GM19324 (cell line): ENCODE measurements around the gene PYGB.

Experiments used
- ATAC-seq: cut with Tn5 transposase; IDR thresholded peaks from one replicate; pipeline ENCODE4 v1.9.1; 2021; ENCODE audit warnings: mild to moderate bottlenecking, moderate library complexity; ENCODE audit not compliant: unreplicated experiment, low FRiP score

PYGB gene

DNA sequence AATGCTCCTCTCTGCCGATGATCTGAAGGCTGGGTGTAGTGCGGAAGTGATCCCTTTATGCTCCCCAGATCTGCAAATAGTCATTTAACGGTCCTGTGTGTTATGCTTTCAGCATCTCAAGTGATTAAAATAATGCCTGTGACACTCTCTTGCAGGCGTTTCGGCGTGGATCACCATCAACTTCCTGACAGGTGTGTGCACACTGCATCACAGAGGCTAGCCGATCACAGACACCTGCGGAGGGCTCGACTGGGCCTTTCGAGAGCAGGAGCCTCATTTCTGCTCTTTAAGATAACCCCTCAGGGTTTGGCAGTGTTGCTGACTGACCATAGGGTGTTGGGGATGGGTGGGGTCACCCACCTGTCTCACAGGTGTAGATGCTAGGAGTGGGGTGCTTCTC is 32.4 kb upstream of the PYGB start:
- ATAC-seq, result no peak

DNA sequence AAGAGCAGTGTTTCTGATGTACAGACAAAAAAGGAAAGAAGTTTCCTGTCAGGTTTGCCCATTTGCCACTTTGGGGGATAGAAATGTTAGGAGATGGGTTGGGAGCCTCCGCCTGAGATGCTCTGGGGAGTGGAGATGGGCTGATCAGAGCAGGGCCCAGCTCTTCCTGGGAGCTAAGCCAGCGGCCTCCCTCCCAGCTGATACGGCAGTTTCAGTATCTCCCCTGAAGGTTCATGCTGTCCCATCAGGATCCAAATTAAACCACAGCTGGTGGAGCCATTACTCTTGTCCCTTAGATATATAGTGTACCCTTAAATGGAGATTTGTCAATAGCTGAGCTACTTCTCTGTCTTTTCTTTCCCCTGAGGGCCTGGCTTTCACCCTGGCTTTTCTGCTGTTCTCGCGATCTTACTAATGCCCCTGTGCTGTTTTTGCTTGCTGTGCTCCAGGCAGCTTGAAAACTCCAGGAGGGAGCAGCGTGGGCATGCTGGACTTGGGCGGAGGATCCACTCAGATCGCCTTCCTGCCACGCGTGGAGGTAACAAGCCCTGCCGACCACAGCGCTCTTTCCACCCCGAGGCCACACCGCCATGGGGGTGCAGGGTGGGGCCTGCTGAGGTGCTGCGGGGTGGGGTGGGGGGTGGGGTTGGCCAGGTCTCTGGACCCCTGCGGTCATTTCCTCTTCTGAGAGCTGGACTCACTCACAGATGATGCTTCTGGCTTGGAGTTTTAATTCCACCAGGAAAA is 31.5 kb upstream of the PYGB start:
- ATAC-seq, result no peak

DNA sequence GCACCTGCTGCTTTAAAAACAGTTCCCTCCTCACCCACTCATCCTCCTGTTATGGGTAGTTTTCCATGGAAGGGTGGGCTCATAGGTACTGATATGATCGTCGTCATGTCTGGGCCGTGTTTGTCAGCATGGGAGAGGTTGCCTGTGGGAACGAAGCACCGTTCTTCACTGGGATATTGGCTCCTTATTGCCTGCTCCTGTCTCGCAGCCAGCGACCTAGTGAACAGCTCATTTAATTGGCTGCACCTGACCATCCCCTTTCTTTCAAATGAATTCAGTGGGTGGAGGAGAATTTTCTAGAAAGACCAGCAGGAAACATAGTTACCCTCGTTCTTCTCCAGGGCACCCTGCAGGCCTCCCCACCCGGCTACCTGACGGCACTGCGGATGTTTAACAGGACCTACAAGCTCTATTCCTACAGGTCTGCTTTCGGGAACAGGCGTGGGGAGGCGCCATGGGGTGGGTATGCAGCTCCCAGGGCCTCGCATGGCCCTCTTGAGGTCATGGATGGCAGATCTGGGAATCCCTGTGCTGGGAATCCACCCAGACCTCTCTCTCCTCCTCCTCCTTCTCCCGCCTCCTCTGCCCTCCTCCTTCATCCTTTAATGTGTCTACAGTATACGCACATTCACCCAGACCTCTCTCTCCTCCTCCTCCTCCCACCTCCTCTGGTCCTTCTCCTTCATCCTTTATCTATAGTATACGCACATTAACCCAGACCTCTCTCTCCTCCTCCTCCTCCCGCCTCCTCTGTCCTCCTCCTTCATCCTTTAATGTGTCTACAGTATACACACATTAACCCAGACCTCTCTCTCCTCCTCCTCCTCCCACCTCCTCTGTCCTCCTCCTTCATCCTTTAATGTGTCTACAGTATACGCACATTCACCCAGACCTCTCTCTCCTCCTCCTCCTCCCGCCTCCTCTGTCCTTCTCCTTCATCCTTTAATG is 30.4 kb upstream of the PYGB start:
- no peak for ATAC-seq

DNA sequence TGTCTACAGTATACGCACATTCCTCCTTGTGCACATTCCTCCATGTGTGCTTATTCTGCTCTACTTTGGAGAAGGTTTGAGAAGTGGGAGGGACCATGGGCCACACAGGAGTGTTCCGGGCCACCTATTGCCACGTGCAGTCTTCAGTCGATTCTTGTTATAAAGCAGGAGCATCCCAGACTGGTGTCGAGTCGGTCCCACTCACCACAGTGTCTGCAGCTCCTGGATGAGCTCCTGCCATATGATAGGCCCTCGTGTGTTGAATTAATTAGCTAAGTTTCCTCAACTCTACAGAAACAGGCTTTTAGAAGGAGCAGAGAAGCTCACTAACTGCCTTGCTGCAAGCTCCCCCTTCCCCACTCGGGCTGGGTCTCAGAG is 29.8 kb upstream of the PYGB start:
- ATAC-seq, result no peak

DNA sequence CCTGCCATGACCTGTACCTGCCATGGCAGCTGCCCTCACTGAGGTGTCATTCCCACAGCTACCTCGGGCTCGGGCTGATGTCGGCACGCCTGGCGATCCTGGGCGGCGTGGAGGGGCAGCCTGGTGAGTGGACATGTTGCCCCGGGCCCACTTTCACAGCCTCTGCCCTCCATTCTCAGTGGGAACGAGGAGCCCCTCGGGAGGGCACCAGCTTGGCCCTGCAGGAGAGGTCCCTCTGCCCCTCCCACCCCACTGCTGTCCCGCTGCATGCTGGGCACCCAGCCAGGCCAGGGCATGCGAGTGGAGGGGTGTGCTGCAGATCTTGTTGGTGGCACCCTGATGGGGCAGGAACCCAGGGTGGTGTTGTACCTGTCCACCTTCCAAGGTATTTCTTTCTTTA is 29.4 kb upstream of the PYGB start:
- ATAC-seq, result no peak

DNA sequence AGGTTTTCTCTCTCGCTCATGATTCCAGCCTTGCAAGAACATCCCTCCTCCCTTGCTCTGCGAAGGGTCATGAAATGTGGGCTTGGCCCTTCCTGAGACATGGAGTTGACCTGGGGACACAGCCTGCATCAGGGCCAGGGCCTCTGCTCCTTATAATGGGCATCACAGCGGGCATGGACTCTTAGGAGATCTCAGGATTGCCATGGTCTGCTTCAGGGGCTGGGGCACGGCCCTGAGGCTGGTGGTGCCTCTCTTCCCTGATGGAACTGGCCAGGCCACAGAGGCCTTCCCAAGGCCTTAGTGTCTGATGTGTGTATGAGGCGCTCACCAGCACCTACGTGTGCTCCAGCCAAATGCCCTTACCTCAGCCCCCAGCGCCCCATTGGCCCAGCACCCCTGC is 28.5 kb upstream of the PYGB start:
- no peak for ATAC-seq

DNA sequence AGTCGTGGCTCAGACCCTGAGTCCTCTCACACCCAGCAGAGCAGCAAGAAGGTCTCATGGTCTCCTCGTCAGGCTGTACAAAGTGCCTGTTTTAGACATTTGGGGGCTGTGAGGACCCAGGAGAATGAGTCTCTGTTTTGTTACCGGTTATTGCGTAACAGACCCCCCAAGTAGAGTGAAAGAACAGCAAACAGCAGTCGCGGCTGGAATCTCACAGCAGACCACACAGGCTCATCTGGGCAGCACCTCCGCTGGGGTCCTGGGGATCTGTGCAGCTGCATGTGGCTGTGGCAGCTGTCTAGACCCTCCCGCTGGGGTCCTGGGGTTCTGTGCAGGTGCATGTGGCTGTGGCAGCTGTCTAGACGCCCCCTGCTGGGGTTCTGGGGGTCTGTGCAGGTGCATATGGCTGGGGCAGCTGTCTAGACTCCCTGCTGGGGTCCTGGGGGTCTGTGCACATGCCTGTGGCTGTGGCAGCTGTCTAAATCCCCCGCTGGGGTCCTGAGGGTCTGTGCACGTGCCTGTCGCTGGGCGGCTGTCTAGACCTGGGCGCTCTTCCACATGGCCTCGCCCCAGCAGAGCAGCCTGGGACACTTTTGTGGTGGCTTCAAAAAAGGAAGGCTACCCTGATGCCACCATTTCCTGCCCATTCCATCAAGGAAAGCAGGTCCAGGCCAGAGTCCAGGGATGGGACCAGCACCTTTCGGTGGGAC is 27.7 kb upstream of the PYGB start:
- ATAC-seq, result no peak

DNA sequence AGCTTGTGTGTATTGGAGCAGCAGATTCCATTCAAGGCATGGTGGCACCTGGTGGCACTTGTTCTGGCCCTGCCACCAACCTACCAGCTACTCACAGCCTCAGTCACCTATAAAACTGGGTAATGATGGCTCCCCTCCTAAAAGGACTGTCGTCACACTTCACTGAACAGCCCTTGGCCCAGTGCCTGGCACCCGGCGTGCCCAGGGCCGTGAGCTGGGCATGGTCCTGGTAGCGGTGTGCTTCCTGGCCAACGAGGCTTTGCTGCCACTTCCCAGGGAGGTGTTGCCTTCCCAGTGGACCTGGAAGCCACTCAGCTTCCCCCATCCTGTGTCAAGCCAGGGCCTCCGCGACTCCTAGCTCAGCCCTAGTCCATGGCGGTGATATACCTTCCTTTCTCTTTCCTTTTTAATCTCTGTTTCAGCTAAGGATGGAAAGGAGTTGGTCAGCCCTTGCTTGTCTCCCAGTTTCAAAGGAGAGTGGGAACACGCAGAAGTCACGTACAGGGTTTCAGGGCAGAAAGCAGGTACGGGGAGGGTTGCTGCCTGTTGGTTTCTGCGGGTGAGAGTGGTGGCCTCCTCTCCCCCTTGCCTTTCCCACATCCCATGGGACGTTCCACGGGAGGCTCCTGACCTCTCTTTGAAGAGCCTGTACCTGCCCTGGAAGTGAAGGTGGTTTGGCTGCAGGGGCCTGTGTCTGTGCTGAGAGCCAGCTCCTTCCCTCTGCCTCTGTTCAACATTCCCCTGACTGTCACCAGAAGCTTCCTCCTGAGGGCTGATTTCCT is 26.9 kb upstream of the PYGB start:
- no peak for ATAC-seq

DNA sequence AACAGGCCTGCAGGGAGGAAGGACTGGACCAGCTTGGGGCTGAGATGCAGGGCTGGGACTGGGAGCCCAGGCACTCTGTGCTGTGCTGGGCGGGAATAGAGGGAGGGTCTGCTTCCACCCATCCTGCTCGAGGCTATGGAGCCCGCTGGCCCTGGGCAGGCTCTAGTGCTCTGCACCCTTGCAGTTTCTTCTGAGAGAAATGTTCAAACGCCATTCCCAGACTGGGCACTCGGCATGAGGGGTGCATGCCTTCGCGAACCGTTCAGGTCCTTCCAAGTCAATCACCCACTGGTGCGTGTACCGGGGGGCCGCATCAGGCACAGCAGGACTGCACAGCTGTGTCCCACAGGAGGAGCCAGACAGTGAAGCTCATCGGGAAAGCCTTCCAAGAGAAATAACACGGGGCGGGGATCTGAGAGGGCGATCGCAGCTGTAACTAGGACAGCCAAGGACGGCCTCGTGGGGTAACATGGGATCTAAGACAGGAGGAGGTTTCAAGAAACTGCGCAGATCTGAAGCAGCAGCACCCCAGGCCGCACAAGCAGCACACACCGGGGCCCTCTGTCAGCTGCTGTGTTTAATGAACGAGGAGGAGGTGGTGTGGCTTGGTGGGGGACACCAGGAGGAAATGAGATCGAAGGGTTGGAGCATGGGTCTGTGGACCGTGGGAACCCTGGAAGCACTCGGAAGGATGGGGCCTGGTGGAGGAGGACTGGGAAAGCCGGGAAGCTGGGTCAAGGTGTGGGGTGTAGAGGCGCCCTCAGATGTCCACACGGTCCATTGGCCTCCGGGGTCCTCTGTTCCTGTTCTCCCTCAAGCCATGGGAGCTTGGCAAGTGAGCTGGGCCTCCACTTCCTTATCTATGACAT is 26.1 kb upstream of the PYGB start:
- ATAC-seq, result no peak

DNA sequence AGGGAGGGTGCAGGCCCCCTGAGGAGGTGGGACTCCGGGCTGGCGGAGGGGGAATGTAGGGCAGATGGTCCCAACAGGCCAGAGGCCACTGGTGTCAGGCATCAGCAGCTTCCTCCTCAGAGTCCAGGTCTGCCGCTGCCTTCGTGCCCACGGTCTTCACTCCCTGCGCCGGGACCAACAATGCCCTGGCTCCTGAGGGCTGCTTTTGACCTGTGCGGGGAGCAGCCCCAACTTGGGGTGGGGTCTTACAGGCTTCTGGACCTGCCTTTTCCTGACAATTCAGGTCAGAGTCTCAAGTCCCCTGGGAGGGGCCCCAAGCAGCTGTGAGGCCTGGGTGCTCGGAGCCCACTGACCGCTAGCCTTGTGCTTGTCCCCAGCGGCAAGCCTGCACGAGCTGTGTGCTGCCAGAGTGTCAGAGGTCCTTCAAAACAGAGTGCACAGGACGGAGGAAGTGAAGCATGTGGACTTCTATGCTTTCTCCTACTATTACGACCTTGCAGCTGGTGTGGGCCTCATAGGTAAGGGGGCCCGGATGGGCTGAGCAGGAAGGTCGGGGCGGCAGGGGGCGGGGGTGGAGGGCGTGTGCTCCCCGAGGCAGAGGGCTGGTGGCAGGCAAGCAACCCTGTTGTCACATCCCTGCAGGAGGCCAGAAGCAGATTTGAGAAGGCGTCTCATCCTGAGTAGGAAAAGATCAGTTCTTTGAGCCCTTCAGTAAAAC is 25.3 kb upstream of the PYGB start:
- no peak for ATAC-seq

DNA sequence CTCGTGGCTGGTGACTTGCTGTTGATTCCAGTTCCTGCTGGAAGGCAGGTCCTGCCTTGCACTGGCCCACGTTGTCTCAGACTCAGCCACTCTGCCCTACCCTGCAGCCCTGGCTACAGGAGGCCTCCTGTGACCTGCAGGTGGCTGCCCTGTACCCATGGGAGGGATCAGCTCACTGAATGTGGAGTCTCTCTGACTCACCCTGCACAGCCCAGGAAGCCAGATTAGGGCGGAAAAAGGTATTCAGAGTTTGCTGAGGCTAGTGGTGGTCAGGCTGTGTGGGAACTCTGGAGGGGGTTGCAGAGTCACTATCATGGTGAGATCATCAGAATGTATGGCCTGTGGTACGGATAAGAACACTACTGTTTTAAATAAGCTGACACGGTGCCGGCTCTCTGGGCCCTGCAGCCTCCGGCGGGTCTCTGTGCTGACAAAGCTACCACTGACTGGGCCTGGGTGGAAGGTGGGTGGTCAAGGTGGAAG is 24.7 kb upstream of the PYGB start:
- no peak for ATAC-seq

DNA sequence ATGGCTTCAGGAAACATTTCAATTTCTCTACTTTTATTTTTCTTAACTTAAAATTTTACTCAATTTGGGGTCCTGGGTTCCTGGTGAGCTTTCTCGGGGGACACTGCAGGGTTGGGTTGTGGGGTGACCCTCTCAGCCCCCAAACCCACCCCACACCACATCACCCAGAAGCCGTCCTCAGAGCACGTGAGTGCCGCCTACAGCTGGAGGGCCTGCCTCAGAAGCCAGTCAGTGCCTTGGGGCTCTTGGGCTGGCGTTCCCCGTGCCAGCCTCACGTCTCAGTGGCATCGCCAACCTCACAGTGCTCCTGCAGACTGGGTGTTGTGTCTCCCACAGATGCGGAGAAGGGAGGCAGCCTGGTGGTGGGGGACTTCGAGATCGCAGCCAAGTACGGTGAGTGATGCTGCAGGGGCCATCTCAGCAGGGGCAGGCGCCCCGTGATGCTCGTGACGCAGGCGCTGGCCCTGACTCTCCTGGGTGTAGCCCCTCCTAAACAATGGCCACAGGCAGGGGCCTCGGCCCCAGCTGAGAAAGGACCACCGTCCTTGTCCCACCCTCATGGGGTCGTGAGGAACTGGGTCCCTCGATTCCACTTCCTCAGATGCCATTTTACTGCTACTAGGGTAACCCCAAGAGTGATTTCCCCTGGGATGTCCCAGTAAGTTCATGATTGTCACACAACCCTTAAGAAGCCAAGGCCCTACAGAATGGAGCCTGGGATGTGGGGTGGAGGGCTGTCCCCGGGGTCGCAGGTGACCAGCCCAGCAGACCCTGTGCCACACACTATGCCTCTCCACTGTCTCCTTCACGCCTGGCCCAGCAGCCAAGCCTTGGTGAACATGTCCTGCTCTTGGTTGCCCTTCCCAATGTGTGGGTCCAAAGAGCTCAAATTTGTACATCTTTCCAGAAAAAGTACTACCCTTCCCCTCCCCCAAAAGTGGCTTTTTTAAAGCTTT is 23.8 kb upstream of the PYGB start:
- no peak for ATAC-seq

DNA sequence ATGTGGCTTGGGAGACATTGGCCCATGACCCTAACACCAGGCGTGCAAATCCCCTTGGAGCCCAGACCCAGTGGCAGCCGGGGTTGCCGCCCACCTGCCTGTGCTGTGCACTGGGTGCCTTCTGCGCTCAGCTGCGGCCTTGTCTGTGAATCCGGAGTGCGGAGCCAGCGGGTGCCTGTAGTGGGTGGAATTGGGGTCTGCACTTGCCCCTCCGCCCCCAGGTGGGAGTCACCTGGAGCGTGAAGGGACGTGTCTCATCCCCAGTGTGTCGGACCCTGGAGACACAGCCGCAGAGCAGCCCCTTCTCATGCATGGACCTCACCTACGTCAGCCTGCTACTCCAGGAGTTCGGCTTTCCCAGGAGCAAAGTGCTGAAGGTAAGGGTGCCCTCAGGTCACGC is 22.9 kb upstream of the PYGB start:
- ATAC-seq, result no peak

DNA sequence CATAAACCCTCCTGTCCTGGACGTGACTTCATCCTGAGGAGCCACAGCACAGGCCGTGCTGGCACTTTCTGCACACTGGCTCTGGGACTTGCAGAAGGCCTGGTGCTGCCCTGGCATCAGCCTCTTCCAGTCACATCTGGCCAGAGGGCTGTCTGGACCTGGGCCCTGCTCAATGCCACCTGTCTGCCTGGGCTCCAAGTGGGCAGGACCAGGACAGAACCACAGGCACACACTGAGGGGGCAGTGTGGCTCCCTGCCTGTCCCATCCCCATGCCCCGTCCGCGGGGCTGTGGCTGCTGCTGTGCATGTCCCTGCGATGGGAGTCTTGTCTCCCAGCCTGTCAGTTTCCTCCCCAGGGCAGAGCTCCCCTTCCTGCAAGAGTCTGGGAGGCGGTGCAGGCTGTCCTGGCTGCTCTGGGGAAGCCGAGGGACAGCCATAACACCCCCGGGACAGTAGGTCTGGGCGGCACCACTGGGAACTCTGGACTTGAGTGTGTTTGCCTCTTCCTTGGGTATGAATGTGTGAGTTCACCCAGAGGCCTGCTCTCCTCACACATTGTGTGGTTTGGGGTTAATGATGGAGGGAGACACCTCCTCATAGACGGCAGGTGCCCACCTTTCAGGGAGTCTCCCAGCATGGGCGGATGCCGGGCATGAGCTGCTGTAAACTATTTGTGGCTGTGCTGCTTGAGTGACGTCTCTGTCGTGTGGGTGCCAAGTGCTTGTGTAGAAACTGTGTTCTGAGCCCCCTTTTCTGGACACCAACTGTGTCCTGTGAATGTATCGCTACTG is 22.0 kb upstream of the PYGB start:
- no peak for ATAC-seq

DNA sequence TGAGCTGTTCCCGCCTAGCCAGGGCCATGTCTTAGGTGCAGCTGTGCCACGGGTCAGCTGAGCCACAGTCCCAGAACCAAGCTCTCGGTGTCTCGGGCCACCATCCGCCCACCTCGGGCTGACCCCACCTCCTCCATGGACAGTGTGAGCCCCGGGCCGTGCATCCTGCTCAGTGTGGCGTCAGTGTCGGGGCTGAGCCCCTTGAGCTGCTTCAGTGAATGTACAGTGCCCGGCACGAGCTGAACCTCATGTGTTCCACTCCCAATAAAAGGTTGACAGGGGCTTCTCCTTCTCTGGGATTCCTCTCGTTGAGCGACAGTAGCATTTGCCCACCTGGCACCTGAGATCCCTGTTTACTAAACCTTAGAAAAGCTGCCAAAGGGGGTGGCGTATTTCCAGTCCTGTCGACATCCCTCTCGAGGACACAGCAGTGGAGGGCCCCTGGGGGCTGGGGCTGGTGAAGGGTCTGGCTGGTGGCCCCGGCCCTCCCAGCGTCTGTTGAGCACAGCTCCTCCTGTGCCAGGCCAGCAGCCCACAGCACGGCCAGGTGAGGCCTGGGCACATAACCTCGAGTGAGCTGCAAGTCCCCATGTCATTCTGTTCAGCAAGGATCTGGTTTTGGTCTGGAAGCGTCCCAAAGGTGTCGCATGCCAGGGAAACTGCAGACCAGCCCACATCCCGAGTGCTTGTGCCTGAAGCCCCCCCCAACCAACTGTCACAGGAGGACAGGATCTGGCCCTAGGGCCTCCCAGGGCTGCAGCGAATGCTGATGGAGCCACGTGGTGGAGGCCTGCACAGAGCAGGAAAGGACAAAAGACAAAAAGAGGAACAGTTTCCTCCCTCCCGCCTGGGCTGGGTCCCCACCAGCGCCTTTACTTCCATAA is 21.2 kb upstream of the PYGB start:
- ATAC-seq, result no peak

DNA sequence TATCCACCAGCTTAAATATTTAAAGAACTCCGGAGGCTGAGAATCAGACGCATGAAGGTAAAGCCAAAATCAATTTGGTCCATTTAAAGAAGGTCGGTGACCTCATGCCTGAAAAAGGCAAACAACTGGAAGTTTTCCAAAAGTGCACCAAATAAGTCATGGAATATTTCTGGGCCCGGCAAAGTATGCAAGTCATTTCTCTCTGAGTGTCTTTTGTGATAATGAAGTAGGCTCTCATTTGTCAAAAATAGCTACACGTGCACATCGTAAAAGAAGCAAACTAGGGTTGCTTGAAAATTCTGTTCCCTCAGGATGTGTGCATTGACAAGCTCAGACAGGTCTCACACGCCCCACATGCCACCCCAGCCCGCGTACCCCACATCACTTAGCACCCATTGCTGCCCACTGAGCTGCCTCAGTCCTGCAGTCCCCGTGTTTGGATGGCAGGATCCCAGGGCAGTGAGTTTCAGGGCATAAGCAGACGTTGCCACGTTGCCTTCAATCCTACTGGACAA is 20.5 kb upstream of the PYGB start:
- no peak for ATAC-seq
